HS-27A (cell line): ENCODE data around the gene RPTOR.
"Not testable (repeated sequence)": the region's sequence is repeated elsewhere in the genome, so short reads cannot be mapped to it uniquely, and the experiment has no call there.

Experiments
- DNase-seq: peaks from one replicate; pipeline ENCODE4 v3.0.0-alpha.2; 2012; ENCODE audit warnings: low read depth, missing footprints

RPTOR gene

DNA sequence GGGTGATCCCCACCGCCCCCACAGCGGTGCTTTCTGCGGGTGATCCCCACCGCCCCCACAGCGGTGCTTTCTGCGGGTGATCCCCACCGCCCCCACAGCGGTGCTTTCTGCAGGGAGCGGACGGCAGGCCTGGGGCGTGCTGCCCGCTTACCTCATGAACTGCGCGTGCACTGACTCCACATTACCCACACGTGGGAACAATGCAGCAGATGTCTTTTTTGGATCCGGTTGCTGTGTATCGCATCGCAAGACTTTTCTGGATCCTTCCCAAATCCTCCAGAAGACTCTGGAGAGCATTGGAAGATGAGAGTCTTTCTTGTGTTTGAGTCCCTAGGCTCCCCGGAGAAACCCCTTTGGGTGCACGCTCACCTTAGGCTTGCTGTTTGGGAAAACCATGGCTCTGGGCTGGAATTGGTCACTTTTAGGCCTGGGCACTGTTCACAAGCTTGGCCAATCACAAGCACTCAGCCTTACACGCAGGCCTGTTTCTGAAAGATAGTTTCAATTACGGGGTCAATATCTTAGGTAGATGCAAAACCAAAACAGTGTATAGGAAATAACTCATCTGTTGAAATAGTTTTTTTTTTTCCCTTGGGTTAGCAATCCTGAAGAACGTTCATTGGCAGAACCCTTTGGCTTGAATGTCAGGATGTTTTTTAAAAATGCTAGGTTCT is 201.8 kb downstream of the RPTOR start:
- DNase-seq = no peak

DNA sequence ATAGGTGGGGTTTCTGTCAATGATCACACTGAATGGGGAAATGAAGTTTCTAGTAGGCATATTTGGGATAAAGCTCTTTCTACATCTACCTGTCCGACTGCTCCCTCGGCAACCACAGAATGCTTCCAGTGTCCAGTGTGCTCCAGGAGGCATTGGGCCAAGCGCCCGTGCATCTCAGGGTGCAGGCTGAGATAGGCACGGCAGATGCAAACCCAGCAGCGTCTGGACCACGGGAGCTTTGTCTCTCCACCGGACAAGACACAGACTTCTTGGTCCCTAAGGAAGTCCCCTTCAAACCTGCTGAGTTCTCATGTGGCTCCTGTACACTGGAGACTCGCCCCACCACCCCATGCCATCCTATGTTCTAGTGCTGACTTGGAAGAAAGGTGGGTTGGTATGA is 202.8 kb downstream of the RPTOR start:
- DNase-seq = no peak

DNA sequence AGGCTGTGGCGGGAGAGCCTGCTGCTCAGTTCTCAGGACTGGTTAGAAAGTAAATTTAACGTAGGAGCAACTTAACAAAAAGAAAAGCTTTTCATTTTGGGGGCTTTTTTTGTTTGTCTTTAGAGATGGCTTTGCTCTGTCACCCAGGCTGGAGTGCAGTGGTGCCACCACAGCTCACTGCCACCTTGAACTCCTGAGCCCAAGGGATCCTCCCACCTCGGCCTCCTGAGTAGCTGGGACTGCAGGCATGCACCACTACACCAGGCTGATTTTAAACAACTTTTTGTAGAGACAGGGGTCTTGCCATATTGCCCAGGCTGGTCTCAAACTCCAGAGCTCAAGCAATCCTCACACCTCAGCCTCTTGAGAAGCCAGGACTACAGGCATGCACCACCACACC is 205.0 kb downstream of the RPTOR start:
- DNase-seq = no peak

DNA sequence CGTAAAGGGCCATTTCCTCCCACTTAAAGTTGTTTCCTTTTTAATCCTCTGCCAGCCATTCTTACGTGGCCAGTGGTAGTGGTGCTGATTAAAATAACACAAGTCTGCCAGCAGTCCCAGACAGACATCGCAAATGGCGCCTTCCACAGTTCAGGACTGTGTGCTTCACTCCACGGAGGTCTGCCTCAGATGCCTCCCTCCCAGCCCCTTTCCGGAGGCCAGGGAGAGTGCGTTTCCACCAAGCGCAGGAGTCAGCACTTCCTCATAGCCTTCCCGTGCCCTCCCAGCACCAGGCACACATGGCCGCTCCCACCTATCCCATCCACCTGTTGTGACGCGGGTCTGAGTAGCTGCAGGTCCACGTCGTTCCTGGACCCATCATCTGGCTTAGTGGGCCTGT is 205.6 kb downstream of the RPTOR start:
- DNase-seq = no peak

DNA sequence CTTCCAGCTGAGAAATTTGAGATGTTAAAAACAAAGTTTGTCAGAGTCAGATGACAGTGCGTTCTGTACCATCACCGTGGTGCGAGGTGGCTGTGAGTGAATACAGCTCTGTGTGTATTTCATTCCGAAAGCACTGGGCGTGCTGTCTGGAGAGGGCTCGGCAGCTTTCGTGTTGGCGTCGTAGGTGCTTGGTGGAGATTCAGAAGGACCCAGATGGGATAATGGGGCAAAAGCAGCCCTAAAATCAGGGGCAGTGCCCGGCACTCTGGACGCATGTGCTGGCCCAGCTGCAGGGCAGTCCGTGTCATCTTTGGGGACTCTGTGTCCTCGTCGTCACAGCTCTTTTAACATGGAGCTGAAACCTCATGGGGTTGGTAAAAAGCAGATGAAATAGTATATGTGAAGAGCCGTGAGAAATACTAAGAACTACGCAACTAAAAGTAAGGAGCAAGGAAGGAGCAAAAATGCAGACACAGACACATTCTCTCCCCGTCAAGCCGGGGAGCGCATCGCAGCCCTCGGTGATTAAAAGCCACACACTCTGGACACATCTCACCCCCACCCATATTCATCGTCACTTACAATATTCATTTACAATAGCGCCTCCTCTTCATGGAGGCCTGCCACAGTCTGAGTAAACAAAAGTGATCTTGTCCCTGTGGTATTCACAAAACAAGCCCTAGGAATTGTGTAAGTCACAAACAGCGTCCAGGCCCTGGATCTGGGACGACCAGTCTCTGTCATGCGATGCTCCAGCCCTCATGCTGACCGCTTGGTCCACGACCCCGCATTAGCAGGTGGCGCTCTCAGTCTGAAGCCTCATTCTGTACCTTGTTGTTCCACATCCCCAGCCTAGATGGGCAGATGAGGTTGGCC is 206.7 kb downstream of the RPTOR start:
- no peak for DNase-seq

DNA sequence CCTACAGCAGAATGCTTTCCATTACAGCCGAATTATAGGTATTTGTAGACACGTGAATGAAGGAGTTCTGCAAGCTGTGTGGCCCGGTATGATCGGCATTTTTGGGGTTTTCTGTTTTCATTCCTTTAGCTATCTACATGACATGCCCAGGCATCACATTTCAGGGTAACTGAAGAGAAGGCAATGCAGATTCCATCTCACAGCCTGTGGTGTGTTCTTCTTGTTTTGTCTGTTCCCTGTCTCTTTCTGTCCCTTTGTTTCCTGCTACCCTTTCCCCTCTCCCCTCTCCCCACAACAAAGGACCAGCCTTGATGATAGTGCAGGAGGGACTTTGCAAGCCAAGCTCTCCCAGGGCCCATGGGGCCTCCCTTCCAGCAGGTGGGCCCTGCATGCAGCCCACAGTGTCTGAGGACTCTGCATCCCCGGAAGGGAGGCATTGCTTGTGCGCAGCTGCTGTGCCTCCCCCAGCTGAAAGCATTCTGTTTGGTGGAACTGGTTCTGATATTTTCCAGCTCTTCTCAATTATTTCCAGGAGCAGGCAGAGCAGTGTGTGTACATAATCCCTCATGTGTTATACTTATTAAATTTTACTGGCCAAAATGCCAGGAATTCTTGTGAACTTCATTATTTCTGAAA is 207.4 kb downstream of the RPTOR start:
- DNase-seq = peak; percentile 12

DNA sequence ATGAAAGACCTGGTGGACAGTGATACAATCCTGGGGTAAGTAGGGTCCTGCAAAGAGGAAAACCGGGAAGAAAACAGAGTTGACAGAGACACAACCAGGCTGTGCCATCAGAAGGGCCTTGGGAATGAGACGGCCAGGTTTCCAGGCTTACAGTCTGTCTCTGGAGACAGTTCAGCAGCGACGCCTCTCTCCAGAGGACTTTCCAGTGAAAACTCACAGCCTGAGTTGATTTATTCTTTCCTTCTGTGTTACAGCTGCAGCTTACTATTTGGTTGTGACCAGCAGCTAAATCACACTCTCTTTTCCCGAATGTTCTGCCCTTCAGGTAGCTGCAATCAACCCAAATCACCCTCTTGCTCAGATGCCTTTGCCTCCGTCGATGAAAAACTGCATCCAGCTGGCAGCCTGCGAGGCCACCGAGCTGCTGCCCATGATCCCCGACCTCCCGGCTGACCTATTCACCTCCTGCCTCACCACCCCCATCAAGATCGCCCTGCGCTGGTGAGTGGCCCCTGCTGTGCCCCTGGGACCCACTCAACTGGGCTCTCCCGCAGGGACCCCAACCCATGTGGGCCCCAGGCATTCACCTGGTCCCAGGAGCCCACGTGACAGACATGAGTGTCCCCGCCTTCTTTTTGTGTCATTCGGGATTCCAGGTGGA is 209.2 kb downstream of the RPTOR start:
- no peak for DNase-seq

DNA sequence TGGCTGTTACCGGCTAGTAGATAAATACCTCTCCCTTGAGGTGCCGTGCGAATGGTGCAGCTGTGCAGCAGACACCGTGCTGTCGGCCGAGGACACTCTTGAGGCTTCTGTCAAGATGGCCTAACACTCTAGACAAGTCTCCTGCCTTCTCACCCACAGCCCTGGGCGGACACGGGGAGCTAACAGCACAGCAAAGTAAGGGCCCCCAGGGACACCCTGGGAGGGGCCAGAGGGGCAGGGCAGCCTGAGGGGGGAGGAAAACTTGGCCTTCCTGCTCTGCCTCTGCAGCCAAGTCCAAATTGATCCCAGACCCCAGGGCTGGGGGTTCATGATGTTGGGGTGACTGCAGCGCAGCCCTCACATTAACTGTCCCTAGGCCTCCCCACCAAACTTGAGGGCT is 210.2 kb downstream of the RPTOR start:
- DNase-seq = no peak

DNA sequence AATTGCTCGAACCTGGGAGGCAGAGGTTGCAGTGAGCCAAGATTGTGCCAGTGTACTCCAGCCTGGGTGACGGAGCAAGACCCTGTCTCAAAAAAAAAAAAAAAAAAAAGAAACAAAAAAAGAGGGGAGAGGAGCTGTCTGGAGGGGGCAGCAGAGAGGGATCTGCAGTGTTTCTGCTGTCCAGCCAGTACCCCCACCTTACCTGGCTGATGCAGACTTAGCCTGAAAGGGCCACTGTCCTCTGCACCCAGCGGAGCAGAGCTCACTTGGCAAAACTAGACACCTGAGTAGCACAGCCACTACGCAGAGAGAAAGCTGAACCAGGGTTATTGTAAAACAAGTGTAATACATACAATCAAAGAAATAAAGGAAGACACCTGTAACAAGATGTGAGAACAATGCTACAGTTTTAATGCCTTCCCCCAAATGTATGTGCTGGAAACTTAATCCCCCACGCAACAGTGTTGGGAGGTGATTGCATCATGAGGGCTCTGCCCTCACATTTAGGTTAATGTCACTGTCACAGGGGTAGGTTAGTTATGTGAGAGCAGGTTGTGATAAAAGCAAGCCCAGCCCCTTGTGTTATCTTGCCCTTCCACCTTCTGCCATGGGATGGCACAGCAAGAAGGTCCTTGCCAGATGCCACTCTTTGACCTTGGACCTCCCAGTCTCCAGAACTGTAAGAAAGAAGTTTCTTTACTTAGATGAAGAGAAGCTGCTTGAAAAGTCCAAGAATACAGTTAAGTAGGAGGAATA is 211.2 kb downstream of the RPTOR start:
- no peak for DNase-seq

DNA sequence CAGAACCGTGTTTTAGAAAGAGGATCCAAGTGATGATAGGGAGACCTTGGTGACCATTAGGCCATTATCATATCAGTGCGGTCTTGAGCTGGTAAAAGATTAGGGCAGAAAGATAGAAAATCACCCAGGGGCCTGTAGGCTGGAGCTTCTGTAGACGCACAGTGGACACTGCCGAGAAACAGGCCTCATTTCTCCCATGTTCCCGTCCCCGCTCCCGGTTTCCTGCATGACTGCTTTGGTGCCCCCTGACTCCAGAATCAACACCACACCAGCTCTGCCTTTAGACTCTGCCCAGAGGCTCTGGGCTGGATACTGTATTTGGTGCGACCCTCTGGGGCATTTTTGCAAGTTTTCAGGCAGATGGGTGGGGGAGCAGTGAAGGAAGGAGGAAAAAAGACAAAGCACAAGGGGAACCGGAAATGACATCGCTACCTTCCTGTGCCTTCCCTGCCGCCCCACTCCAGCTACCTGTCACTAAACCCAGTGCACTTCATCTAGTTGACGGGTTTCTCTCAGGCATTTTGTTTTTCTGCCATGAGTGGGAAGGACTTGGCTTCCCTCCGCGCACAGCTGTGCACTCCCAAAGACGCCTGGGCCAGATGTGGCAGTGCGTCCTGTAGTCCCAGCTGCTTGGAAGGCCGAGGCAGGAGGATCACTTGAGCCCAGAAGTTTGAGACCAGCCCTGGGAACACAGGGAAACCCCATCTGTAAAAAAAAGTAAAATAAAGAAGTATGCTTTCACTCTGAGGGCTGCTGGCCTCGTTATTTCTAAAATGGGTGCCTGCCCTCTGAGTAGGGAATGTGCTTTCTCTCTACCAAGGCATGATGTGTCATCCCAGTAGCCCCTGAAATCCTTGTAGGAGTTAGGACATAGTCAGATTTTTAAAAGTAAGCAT is 214.1 kb downstream of the RPTOR start:
- DNase-seq = no peak

DNA sequence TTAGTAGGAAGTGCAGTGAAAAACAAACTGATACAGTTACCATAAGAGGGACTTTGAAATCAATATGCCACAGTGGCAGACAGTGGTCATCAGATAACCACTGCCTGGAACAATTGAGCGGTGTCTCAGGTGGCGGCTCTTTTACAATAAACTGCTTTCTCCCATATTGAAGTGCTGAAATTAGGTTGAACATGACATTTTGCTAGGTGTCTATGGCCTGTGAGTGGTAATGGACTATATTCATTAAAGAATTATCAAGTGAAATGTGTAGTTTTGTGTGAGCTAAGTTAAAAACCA is 214.7 kb downstream of the RPTOR start:
- DNase-seq = no peak

DNA sequence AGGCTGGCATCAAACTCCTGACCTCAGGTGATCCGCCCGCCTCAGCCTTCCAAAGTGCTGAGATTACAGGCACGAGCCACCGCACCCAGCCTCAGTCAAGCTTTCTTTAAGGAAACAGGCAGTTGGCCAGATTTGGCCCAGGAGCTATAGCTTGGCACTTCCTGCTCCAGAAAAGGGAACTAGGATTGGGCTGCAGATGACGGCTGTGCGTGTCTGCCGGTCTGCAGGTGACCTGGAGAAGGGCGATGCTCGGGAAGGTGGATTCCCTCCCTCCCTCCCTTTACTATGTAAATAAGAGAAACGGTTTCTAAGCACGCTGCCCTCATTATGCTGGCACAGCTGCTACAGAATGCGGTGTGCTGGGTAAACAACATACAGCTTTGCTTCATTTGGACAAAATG is 215.9 kb downstream of the RPTOR start:
- no peak for DNase-seq

DNA sequence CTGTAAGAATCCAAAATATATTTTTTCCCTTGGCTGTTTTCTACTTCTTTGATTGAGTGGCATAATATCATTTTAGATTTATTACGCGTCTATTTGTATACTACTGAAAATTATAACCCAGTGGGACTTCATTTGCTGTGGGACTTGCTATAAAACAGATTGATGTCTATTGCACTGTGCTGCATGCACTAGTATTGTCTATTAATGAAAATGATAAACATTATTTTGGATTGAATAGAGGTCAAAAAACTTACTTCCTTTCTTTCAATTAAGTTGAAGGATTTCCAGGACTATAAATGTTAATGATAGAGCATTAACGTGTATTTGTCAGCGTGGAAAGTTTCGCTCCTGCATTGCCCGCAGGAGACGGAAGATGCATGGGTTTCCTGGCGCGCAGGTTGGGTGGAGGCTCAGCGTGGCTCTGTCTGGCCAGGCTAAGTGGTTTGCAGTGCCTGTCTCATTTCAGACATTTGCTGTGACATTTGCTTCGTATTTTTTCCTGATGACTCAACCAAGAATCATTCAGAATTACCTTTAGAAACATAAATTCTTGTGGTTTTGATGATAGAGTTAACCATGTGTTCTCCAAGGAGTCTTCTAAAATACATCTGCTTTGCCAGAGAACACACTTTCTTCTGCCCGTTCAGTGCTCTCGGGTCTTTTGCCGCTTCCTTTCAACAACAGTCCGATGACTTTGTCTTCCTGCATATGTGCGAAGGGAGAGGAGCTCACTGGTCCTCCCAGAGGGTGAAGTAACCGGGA is 216.7 kb downstream of the RPTOR start:
- DNase-seq = peak; percentile 39

DNA sequence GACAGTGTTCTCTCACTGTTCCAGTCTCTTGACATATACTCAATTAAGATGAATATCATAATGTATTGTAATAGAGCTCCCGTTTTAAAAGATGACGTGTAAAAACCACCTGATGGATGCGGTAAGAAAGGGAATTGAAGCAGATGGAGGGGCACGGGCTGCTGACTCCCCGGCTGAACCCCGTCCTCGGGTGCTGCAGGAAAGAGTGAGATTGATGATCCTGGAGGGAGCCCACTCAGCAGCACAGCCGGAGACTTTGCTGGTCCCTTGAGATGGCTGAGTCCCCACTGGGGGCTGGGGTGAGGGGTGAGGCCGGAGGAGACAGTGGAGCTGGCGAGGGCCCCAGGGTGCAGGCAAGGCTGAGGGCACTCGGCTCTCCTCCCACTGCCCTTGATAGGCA is 217.4 kb downstream of the RPTOR start:
- DNase-seq = no peak

DNA sequence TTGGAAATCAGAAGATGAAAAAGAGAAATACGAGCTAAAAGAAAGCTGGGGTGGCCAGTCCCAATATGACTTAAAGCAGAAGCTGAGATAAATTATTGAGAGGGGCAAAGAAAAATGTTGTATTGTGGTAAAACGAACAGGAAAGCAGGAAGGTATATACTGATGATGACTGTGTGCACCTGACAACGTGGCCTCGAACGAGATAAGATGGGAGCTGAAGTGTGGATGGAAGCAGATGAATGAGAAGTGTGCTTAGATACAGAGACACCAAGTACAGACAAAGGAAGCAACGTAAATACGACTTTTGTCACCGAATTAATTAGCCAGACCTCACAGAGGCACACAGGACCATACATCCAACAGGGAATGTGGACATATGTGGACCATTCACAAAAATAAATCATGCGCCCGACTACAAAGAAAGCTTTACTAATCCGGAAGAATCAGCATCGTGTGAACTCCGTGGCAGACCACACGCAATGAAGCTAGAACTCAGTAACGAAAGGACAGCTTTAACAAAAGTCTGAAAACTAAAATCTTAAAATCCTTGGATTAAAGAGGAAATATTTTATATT is 218.7 kb downstream of the RPTOR start:
- no peak for DNase-seq

DNA sequence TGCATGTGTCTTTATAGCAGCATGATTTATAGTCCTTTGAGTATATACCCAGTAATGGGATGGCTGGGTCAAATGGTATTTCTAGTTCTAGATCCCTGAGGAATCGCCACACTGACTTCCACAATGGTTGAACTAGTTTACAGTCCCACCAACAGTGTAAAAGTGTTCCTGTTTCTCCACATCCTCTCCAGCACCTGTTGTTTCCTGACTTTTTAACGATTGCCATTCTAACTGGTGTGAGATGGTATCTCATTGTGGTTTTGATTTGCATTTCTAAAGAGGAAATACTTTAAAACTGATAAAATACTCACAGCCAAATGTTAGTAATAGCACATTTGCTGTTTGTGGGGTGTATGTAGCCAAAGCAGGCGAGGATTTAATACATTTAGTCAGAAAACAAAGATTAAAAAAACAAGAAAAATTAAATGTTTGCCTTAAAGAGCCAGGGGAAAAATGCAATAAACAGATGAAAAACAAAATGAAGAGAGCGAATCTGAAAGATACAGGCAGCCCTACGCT is 220.0 kb downstream of the RPTOR start:
- not testable (repeated sequence) for DNase-seq

DNA sequence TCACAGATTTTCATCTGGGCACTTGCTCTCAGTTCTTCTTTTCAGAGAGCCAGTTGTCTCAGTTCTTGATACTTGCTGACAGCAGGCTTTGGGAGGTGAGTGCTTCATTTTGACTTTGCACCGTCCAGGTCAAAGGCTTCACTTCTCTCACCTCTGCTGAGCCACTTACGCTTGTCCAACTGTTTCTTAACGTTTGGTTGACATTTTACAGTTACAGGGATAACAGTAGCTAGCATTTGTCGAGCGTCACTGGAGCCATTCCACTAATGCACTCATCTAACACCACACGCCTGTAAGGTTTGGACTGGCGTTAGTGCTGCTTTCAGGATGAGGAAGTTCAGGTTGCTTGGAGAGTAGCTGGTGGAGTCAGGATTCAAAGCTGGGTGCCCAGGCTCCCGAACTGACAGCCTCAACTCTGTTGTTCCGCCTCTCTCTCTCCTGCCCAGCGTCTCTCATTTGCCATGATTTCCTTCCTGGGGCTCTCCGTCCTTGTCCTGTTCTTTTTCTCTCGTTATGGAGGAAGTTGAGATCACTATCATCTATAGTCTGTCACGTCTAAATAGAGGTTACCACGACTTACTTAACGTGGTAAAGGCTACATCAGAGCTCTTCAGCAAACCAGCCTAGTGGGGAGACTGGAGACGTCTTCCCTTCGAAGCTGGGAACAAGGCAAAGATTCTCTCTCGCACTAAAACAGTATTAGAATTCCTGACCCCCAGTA is 220.8 kb downstream of the RPTOR start:
- no peak for DNase-seq

DNA sequence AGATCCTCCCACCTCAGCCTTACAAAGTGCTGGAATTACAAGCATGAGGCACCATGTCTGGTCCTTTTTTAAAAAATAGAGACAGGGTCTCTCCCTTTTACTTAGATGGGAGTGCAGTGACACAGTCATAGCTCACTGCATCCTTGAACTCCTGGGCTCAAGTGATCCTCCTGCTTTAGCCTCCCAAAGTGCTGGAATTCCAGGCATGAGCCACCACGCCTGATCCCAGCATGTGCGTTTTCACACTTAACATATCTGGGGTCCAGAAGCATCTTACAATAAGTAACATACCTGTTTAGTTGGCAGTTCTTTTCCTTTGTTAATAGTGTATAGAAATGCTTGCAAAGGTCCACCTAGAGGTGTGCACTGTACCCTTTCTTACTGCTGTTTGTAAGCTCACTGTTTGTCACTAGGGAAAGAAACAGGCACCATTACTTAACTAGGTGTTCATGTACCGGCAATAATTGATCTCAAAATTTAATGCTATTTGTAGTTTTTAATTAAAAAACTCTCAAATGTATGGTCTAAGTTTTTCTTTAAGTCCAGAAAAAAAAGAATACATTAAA is 221.7 kb downstream of the RPTOR start:
- DNase-seq = no peak

DNA sequence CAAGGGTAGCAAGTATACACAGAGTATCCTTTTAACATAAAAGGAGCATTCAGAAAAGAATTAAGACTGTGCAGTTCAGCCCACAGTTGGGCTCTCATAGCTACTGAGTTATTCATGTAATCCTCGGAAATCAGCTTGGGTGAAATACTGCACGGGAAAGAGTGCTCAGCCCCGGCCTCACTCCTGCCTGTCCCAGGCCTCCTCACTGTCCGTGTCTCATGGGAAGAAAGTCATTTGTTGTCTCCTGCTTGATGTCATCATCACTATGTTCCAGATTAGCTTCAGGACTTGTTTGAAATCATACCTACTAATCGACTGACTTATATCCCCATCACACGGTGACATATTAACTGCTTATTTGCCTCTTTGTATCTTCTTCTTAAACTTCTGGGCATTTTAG is 223.8 kb downstream of the RPTOR start:
- no peak for DNase-seq
